HuH-7.5 (cell line): ENCODE measurements around the gene KPNA3.

Experiments used
- DNase-seq: peaks from one replicate; pipeline ENCODE4 v3.0.0; 2011; ENCODE audit warnings: low spot score

Gene KPNA3

GRCh38 chr13:49678191-49678914 is 114.1 kb downstream of the KPNA3 start:
- DNase-seq: no peak

GRCh38 chr13:49676581-49677298 is 115.7 kb downstream of the KPNA3 start:
- DNase-seq: no peak

DNA sequence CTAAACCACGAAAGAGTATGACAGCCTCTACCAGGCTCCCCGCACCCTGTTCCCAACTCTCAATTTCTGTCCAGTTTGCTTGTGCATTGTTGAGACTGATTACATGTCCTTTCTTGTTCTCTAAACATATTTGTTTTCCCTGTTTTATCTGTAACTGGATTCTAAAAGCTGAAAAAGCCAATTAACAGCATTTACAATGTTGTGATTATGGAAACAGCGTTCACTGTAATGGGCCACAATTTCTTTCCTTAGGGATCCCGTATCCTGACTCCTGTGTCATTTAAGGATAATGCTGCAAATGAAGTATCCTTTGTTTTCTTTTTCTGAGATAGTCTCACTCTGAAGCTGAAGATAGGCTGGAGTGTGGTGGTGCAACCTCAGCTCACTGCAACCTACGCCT is 121.7 kb downstream of the KPNA3 start:
- no peak for DNase-seq

GRCh38 chr13:49669735-49670309 is 122.7 kb downstream of the KPNA3 start:
- peak; percentile 59 for DNase-seq

- DNase-seq: no peak
Observed at GRCh38 chr13:49667773-49668172, 124.7 kb downstream of the KPNA3 start.

- no peak for DNase-seq
Observed at GRCh38 chr13:49664606-49665005, 127.9 kb downstream of the KPNA3 start.

GRCh38 chr13:49657241-49657641 is 135.2 kb downstream of the KPNA3 start:
- DNase-seq: no peak

DNA sequence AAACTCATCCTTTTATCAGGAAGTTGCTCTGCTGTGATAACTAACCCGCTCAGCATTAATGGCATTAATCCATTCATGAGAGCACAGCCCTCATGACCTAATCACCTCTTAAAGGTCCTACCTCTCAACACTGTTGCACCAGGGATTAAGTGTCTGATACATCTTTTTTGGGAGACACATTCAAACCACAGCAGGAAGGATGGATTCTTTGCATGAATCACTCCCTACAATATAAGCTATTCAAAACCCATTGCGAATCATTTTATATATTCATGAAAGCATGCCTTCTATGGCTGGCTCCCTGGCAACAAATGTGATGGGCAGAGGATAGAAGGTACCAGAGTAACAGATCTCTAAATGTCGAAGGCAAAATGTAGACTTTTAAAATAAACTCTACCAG is 136.6 kb downstream of the KPNA3 start:
- DNase-seq: no peak

- no peak for DNase-seq
Observed at GRCh38 chr13:49654011-49654410, 138.5 kb downstream of the KPNA3 start.

DNA sequence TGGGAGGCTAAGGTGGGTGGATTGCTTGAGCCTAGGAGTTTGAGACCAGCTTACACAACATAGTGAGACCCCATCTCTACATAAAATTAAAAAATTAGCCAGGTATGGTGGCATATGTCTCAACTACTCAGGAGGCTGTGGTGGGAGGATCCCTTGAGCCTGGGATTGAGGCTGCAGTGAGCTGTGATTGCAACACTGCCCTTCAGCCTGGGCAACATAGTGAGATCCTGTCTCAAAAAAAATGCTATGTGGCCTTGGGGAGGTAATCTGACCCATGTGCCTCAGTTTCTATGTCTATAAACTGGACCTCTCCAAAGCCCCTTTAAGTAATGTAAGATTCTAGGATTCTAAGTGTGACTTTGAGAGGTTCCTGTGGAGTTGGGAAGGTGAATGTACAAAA is 139.0 kb downstream of the KPNA3 start:
- DNase-seq: no peak

DNA sequence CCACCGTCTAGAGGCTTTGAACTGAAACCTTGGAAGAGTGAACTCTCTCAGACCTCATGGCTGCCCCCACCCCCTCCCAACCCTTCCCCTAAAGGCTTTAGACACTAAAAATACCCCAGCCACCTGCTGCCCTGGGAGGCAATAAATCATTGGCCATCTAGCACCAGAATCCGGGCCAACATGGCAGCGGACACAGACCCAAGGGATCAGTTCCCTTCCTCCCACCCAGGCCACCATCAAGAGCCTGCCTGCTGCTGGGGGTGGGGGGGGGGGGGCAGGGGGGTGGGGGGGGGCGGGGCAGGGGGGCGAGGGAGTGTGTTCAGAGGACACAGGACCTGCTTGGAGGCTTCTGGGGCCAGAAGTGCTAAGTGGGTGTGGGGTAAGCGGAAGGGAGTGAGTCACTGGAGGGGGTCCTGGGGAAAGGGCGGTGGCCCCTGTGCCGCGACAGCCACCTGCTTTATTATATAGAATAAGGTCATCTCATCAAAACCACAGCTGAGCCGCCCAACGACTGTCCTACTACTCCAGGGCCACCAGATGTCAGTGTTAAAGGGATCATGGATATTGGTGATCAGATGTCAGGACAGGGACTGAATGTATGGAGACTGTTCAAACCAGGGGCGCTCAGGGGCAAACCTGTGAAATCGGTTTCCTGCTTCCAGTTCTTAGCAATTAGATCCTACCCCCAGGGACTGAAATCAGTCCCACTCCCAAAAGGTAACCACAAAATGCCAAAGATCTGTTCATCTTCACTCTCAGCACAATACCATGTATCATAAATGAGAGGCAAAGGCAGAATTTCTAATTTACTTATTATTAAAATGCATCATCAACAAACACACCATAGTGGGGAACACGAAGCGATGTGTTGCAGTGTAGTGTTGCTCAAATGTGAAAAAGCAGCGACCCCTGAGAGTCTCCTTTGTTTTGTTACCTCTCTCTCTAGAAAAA is 139.9 kb downstream of the KPNA3 start:
- peak; percentile 60 for DNase-seq

- DNase-seq: no peak
Observed at GRCh38 chr13:49651570-49652354, 140.7 kb downstream of the KPNA3 start.

- no peak for DNase-seq
Observed at GRCh38 chr13:49649963-49650312, 142.5 kb downstream of the KPNA3 start.
